MM.1S (cell line): ENCODE data around the gene CDH6.

Experiments used
- EZH2 ChIP-seq: fragments of 300-600 bp; sonication (generic); optimal IDR thresholded peaks from 2 replicates; pipeline ENCODE3; 2017; ENCODE audit warnings: low read depth, mild to moderate bottlenecking, antibody characterized with exemption, low read length, mixed read lengths
- EZH2phosphoT487 ChIP-seq: fragments of 300-600 bp; sonication (generic); IDR thresholded peaks from 2 replicates; pipeline ENCODE4 v1.6.1; 2018; ENCODE audit warnings: antibody characterized with exemption, low read length
- TF ChIP-seq, protein P1 (sequence below): fragments of 300-600 bp; sonication (generic); IDR thresholded peaks from 2 replicates; pipeline ENCODE4 v1.5.1; 2016; ENCODE audit warnings: antibody characterized with exemption, low read length, mixed read lengths

DNA sequence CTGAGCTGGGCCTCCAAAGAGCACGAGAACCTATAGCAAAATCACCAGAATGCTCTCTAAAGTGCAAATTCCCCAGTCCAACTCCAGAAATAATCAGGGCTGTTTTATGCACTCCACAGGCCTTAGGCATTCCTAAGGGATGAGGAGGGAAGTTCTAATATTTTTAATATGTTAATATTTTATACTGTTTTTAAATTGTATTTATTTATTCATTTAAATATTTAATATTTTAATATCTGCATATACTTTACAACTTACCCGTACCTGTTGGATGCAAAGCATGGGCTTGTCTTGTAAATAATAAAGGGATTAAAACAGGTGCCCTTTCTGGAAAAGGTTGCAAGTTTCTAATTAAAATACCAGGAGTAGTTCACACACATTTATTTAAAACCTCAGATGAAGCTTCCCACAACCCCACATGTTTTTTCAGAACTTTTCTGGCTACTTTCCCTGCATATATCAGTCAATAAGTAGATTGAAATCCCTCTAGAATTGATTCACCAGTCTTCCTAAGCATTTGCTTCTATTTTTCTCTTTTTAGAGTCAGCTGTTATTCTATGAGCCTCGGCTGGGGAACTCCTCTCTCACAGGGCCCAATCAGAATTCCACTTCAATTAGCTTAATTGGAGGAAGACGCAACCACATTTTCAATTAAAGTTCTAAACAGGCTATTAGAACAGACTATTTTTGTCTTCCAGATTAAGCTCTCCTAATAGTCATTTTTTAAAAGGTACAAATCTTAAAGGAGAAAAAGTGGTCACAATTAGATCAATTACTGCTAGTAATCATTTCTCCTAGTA is 140.8 kb downstream of the CDH6 start:
- TF ChIP-seq, protein P1, sequence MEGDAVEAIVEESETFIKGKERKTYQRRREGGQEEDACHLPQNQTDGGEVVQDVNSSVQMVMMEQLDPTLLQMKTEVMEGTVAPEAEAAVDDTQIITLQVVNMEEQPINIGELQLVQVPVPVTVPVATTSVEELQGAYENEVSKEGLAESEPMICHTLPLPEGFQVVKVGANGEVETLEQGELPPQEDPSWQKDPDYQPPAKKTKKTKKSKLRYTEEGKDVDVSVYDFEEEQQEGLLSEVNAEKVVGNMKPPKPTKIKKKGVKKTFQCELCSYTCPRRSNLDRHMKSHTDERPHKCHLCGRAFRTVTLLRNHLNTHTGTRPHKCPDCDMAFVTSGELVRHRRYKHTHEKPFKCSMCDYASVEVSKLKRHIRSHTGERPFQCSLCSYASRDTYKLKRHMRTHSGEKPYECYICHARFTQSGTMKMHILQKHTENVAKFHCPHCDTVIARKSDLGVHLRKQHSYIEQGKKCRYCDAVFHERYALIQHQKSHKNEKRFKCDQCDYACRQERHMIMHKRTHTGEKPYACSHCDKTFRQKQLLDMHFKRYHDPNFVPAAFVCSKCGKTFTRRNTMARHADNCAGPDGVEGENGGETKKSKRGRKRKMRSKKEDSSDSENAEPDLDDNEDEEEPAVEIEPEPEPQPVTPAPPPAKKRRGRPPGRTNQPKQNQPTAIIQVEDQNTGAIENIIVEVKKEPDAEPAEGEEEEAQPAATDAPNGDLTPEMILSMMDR: no peak
- no peak for TF ChIP-seq EZH2
- TF ChIP-seq EZH2phosphoT487: no peak
